SKM-1 treated with dmso at 0.1 percent for 144 hours (cell line): ENCODE results near the gene NECAB2.
"Not testable (repeated sequence)": the region's sequence is repeated elsewhere in the genome, so short reads cannot be mapped to it uniquely, and the experiment has no call there.

ENCODE experiments used
- DNase-seq: peaks from one replicate; lab custom pipeline; 2025; ENCODE audit not compliant: unreplicated experiment; lab: John Stamatoyannopoulos, UW

The NECAB2 gene

DNA sequence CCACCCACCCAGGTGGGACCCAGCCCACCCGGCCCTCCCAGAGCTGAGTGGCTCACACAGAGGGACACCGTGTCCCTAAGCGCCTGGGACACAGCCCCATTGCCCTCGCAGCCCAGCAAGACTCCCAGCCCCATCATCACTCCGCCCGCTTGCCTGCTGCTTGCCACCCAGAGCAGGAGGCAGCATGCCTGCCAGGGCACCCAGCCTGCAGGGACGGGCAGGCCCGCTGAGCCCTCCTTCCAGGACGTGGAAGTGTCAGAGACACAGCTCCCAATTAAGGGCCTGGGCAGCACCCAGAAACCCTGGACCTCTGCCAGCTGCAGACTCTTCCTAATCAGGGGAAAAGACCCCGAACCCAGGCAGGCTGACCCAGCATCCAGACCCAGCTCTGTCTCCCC lies 32.2 kb upstream of the NECAB2 start:
- DNase-seq = no peak

DNA sequence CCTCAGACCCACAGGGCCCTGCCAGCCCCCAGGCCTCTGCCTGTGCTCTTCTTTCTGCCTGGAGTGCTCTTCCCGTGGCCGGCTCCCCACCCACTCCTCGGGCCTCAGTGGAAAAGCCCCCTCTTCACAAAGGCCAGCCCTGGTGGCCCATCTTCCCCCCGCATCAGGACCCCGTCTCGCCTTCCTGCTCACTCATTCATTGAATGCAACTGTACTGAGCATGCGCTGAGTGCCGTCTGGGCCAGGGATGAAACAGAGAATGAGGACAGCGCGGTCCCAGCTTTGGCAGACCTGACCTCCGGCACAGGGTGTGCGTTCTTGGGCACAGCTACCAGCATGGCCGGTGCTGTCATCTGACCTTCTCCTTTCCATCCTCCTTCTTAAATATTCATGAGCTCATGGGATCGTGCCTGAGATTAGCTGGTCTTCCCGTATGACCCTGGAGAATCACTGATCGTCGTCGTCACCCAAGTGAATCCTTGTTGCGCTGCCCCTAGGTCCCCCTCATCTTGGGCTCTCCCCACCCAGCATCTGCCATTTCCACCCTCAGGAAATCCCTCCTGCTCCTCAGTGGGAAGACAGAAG lies 31.4 kb upstream of the NECAB2 start:
- no peak for DNase-seq

DNA sequence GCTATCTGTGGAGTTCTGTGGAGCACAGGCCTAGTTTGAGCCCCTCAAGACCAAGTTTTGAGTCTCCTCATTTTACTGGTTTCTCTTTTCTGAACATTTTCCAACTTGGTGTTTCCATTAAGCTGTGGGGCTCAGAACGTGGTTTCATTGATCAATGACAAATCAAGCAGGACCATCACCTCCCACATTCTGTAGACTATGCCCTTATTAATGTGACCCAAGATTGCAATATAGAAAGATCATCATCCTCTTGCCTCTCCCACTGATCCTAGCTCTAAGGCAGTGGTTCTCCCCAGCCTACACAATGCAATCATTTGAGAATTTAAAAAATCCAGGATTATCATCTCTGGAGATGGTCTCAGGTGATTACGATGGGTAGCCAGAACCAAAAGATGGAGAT lies 30.8 kb upstream of the NECAB2 start:
- DNase-seq = no peak

DNA sequence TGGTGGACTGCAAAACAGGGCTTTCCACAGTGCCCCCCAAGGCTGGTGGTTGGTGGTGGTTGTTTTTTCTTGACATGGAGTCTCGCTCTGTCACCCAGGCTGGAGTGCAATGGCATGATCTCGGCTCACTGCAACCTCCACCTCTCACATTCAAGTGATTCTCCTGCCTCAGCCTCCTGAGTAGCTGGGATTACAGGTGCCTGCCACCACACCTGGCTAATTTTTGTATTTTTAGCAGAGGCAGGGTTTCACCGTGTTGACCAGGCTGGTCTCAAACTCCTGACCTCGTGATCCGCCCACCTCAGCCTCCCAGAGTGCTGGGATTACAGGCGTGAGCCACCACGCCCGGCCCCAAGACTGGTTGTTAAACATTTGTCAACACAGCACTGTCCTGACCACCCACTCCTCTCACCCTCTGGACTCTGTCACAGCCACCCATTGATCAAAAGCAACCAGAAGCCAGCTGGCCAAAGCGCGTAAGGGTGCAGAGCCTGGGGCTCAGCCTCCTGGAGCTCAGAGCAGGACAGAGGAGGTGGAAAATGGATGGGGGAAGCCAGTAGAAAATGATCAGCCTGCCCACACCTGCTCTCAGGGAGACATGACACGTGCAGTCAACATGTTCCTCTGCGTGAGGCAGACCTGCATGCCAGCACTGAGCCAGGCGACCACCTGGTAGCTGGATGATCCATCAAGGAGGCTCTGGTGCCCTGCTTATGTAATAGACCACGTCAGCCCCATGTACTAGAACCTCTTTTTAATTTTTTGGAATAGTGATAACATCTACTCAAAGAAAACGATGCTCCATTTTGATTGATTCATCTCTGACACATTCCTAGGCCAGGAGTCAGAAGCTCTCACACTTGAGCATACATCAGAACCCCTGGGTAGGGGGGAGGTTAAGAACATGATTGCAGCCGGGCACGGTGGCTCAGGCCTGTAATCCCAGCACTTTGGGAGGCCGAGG lies 29.8 kb upstream of the NECAB2 start:
- DNase-seq = no peak

DNA sequence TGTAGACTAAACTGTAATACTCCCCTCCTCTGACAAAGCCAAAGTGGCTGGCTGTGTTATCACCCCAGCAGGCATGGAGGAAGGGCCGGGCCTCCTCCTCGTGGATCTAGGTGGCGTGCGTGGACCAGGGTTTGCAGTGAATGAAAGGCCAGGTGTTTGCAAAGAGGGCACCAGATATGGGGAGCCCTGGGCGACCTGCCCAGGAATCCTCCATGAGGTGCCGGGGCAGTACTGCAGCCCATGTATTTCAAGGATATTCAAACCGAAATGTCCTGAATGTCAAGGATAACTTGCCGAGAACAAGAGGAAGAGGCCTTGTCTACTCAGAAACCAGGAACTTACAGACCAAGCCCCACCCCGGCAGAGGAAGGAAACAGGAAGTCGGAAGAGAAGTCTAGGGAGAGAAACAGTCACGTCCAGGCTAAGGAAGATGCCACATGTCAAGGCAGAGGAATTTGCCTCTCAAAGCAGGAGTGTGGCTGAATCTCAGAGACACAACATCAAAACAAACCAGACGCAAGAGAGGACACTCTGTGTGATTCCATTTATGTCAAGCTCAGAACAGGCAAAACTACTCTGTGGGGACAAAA lies 28.7 kb upstream of the NECAB2 start:
- DNase-seq = peak; percentile 80

DNA sequence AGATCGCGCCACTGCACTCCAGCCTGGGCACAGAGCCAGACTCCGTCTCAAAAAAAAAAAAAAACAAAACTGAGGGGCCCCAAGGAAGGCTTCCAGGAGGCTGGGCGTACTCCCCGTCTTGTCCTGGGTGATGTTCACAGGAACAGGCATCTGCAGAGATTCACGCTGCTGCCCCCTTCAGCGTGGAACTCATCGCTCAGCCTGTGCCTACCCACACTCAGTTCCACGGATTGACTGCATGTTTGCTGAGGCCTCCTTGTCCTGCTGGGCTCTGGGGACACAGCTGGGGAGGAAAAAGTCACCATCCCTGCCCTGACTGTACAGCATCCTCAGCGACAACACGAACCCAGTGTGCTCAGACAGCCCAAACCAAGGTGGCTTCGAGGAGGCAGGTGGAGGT lies 27.9 kb upstream of the NECAB2 start:
- no peak for DNase-seq

DNA sequence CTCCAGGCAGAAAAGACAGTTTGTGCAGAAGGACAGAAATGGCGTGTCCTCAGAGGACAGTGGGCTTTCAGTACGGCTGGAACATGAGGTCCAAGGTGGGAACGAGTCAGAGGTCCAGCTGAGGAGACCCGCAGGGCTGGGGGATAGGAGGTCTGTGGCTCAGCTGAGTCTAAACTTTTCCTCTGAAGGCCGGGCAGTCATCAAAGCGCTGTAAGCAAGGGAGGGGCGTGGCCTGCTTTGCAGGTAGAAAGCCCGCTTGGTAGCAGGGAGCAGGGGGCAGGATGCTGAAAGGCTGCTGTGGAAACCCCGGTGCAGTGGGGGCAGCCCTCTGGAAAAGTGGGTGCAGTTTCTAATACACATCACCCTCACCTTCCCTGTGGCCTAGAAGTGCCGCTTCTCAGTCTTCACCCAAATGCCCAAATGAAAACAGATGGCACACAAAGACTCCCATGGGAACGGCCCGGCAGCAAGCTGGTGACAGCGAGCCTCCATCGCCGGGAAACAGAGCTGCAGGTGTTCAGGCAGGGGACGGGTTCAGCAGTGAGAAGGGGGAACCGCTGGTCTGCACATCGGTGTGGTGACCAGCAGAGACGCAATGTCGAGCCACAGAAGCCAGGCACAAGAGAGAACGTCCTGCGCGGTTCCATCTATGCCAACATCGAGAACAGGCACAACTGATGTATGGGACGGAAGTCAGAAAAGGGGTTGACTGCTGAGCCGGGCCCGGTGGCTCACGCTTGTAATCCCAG lies 27.2 kb upstream of the NECAB2 start:
- no peak for DNase-seq

DNA sequence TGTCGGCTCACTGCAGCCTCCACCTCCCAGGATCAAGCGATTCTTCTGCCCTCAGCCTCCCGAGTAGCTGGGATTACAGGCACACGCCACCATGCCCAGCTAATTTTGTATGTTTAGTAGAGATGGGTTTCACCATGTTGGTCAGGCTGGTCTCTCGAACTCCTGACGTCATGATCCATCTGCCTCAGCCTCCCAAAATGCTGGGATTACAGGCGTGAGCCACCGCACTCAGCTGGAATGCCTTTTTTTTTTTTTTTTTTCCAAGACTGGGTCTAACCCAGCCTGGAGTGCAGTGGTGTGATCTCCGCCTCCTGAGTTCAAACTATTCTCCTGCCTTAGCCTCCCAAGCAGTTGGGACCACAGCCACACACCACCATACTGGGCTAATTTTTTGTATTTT lies 26.5 kb upstream of the NECAB2 start:
- not testable (repeated sequence) for DNase-seq

DNA sequence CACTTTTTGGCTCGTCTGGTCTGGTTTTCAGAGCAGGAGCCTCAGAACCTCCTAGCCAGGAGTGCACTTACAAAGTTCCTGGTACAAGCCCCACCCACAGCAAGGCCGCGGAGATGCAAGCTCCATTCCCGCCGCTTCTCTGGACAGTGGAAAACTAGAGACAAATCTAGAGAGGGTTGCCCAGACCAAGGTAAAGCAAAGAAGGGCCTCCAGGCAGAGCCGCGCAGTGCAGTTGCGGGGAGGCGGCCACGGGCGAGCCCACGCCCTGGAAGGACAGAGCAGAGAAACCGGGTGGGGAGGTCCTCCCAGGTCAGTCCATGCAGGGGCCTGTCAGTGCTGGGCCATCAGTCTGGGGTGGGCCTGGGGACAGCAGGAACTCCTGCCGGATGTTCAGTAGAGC lies 26.0 kb upstream of the NECAB2 start:
- no peak for DNase-seq

DNA sequence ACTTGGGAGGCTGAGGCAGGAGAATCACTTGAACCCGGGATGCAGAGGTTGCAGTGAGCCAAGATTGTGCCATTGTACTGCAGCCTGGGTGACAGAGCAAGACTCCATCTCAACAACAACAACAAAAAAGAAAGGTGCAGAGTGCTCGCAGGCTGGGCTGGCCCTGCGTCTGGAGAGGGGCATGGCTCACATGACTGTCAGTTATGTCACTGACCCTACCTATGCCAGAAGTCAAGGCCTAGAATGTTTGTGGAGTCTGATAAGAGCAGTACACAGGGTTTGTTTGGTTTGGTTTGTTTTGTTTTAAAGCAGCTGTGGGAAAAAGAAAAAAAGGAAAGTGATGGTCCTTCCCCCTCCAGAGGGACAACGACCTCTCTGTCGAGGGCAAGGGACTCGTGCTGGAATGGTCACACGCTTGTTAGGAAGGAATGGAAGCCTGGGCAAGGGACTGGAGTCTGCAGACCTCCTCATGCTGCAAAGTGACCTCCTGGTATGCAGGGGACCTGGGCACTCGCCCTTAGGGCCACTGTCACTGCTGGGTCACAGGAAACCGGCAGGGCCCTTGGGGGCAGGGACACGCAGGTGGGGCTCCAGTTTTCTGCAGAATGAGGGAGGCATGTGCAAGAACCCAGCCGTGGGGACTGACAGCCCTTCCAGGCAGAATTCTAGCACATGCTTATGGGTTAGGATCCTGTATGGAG lies 25.1 kb upstream of the NECAB2 start:
- no peak for DNase-seq

DNA sequence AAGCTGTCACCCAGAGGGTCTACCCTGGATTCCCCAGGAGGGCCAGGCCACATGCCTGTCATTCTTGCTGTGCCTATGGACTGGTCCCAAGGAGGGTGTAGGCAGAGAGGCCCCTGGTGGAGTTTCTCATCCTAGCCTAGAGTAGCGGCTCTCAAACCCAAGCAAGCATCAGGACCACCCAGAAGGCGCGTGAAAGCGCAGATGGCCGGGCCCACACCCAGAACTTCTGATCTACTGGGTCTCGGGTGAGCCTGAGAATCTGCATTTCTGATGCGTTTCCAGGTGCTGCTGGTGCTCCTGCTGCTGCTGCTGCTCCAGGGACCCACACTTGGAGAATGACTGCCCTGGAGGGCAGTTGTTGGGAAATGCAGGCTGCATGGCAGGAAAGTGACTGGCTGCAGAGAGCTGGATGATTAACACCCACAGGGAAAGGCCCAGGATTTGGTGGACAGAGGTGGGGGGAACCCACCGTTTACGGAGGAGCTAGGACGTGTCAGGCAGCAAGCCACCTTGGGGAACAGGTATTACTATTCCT lies 24.5 kb upstream of the NECAB2 start:
- DNase-seq = no peak

DNA sequence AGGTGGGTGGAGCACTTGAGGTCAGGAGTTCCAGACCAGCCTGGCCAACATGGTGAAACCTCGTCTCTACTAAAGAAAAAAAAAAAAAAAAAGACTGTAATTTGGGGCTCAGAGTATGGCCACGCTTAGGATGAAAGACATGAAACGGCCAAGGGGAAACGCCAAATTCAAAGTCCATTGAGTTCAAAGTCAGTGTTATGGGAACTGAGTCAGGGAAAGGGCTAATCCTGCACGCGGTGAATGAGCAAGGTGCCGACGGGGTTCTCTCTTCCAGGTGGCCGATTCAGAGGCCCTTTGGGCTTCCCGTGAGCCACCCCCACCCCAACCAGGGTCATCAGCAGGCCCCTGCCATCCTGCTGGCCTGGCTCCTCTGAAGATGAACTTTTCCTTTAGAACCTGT lies 22.5 kb upstream of the NECAB2 start:
- no peak for DNase-seq

DNA sequence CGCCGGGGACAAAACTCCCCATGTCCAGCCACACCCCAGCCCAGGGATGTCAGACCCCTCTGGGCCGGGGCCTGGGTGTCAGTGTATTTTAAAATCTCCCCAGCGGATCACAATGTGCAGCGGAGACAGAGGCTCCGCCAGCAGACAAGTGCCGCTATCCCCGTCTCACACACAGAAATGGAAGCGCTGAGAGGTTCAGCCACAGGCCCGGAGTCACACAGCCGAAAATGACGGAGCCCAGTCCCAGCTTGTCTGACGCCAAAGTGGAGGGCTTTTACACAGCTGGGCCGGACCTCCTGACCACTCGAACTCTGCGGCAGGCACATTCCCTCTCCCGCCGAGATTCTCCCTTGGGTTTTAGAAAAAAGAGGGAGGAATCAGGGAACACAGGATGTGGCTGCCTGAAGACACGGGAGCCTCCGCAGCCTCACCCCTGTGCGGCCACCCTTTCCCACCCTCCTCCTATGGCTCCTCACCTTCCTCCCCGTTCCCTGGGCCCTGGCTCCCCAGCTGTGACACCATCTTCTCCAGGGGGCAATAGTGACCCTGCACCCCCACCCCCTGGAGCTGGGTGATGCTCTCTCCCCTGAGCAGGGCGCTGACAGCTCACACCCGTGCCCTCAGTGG lies 21.8 kb upstream of the NECAB2 start:
- DNase-seq = no peak

DNA sequence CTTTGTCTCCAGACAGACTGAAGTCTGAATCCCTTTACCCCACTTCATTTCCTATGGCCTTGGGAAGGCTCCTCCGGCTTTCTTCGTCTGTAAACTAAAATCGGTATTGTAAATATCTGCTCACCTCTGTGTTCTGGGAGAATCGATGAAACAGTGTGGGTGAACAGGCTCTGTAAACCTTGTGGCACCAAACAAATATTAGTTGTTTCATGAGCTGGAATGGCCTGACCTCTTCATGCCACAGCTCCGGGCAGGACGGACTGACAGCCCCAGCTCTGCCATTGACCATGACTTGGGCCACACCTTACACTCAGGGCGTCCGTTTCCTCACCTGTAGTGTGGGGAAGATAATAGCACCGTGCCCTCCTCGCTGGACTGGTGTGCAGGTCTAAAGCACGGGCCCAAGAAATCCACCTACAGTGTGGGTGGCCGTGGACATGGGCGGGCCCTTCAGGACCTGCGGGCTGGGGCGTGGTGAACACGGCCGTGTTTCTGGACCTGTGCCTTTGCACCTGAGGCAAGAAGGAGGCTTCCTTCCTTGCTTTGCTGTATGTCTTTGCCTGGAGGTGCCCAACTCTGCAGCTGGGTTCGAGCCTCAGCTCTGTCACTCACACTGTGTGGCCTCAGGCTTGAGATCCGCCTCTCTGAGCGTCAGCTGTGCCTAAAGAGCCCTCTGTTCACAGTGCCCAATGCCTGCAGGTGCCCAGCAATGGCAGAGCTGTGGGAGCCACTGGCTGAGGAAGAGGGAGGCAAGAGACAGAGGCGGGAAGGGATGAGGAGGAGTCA lies 21.1 kb upstream of the NECAB2 start:
- DNase-seq = no peak

DNA sequence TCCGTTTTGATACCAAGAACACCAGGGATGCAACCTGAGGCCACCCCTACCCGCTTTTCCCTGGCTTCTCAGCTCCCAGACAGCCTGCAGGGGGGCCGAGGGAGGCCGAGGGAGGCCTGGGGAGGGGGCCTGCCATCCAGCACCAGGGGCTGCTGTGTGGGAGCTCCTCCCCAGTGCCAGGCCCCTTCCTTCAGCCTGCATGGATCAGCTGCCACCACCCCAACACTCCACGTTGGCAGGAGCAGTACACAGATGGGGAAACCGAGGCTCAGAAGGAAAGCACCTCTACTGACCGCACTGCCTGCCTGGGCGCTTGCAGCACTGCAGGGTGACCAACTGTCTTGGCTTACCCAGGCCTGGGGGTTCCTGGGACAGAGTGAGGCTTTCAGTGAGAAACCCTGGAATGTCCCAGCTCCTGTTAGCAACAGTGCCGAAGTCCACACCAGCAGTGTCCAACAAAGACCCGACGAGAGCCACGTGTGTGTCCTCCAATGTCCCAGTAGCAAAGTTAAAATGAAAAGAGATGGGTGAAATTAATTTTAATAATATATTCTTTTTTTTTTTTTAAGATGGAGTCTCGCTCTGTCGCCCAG lies 20.3 kb upstream of the NECAB2 start:
- DNase-seq = no peak

DNA sequence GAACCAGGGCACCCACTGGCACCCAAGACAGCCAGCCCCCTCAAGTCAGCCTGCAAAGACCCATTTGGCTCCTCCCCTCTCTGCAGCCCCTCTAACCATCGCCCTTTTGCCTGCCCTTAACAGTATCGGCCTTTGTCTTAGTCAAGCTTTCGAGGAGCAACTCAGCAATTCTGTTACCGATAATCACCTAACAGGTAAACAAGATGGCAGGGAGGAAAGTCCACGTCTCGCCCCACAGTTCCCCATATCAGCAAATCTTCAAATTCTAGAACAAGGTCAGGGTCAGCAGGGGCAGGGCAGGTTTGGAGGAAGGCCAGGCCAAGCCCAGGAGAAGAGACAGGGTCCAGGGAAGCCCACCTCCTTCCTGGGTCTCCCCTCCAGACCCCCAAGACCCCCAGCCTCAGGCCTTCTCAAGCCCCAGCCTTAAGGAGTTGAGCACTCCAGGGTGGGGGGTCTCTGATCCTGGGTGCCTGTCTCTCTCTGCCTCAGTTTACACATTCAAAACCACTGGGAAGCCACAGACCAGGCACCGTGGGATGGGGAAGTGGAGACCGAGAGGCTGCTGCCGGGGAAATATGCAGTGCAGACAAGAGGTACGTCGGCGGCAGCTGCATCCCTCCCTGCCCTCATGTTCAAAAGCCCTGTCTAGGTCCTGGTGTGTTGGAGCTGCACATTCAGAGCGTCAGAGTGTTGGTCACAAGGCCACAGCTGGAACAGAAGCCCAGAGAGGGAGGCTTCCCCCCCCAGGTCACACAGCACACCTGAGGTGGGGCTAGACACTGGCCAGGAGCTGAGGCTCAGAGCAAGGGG lies 18.9 kb upstream of the NECAB2 start:
- no peak for DNase-seq

DNA sequence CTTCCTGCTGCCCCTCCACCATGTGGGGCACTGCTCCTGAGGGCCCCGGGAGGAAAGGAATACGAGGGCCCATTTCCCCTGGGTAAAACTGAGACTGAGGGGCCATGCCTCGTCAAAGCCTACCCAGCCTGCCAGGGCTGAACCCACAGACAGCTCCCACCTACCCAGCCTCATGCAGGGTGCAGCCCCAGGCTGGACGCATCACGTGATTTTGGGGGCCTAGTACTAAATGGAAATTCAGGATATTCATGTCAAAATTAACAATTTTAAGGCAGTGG lies 18.4 kb upstream of the NECAB2 start:
- no peak for DNase-seq

DNA sequence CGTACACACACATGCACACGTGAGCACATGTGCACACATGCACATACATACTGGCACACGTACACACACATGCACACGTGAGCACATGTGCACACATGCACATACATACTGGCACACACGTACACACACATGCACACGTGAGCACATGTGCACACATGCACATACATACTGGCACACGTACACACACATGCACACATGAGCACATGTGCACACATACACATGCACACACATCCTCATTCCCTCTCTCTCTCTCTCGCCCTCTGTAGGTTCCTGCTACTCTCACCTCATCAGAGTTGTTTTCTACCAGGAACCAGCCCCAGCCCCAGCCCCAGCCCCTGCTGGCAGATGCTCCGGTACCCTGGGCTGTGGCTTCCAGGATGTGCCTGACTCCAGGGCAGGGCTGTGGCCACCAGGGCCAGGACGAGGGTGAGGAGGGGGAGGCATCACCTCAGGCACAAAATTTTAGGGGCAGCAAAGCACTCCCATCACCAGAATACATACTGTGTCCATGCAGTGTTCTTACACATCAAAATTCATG lies 17.1 kb upstream of the NECAB2 start:
- DNase-seq = not testable (repeated sequence)
